Skeletal muscle tissue (tissue), 4 donors: ENCODE results near the gene JAZF1. TPM values are rescaled to one million over a fixed set of nuclear protein-coding genes. Genes with fewer than 3 reads are reported as not detected.
"Not testable (repeated sequence)": the region's sequence is repeated elsewhere in the genome, so short reads cannot be mapped to it uniquely, and the experiment has no call there.

Experiments used
- H3K27ac ChIP-seq: one replicate; pipeline ENCODE4 v1.7.0; 2013; ENCODE audit warnings: mild to moderate bottlenecking, low read depth, low read length, inconsistent platforms
- H3K27me3 ChIP-seq, 3 donors: one replicate each; pipeline ENCODE4 v1.7.0; 2013; ENCODE audit warnings: low read length in 3 of 3; ENCODE audit not compliant: control insufficient read depth in 3 of 3, insufficient read depth in 3 of 3
- H3K36me3 ChIP-seq, 3 donors: one replicate each; pipeline ENCODE4 v1.7.0; 2013; ENCODE audit warnings: low read length in 3 of 3; ENCODE audit not compliant: control insufficient read depth in 3 of 3, insufficient read depth in 3 of 3
- H3K4me1 ChIP-seq, 3 donors: one replicate each; pipeline ENCODE4 v1.7.0; 2013; ENCODE audit warnings: low read length in 3 of 3, mild to moderate bottlenecking in 3 of 3; ENCODE audit not compliant: control insufficient read depth in 3 of 3, insufficient read depth in 3 of 3
- H3K4me3 ChIP-seq, 3 donors: one replicate each; pipeline ENCODE4 v1.7.0; 2013; ENCODE audit warnings: low read length in 3 of 3
- H3K9ac ChIP-seq, 3 donors: one replicate each; pipeline ENCODE4 v1.7.0; 2013; ENCODE audit warnings: low read length in 3 of 3, mild to moderate bottlenecking in 3 of 3, moderate library complexity in 2 of 3, low read depth in 1 of 3
- H3K9me3 ChIP-seq, 3 donors: one replicate each; pipeline ENCODE4 v1.7.0; 2013; ENCODE audit warnings: low read length in 3 of 3; ENCODE audit not compliant: control insufficient read depth in 3 of 3
- total RNA-seq: library from RNA; depleted of rRNA; stranded (reverse); fragments of >200 nt; gene quantifications from one replicate; pipeline ENCODE4 v1.2.3, GENCODE V29; 2014
- donor health status: Osteomylitis.

The JAZF1 gene
- total RNA-seq, 1 donor from 2014 or later, result 7.3 TPM

DNA sequence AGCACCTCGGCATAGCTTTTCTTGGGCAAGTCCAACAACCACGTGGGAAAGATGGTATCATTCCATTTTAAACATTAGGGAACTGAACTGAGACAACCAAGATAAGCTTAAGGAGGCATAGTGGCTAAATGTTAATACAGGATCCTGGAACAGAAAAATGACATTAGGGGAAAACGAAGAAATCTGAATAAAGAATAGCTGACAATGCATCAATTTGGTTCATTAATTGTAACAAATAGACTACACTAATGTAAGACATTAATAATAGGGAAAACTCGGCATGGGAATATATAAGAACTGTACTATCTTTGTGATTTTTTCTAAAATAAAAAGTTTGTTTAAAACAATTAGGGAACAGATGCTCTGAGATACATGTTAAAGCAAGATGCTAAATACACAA lies 165.4 kb downstream of the JAZF1 start:
- Histone ChIP-seq H3K4me1 (peaks cover 27 to 40% (median 28%) of the 10 kb centered on the region in 3 donors), H3K36me3 (no peaks in the 10 kb centered on the region), H3K4me3 (no peak overlapping the region), H3K9ac (no peak overlapping the region), H3K27ac (no peak overlapping the region), H3K27me3 (no peaks in the 10 kb centered on the region), H3K9me3 (no peaks in the 10 kb centered on the region)

- H3K4me1 ChIP-seq, result peaks cover 21 to 32% (median 23%) of the 10 kb centered on the region in 3 donors
- not testable (repeated sequence) for H3K36me3 ChIP-seq, H3K9me3 ChIP-seq, H3K27ac ChIP-seq, H3K4me3 ChIP-seq, H3K27me3 ChIP-seq, H3K9ac ChIP-seq
Observed at GRCh38 chr7:28014340-28014739, 166.3 kb downstream of the JAZF1 start.

- Histone ChIP-seq H3K9ac (no peak overlapping the region), H3K27ac (no peak overlapping the region), H3K4me1 (peaks cover 14 to 23% (median 14%) of the 10 kb centered on the region in 3 donors), H3K27me3 (no peaks in the 10 kb centered on the region), H3K9me3 (no peaks in the 10 kb centered on the region), H3K36me3 (no peaks in the 10 kb centered on the region), H3K4me3 (no peak overlapping the region)
Observed at GRCh38 chr7:28013441-28013840, 167.2 kb downstream of the JAZF1 start.

DNA sequence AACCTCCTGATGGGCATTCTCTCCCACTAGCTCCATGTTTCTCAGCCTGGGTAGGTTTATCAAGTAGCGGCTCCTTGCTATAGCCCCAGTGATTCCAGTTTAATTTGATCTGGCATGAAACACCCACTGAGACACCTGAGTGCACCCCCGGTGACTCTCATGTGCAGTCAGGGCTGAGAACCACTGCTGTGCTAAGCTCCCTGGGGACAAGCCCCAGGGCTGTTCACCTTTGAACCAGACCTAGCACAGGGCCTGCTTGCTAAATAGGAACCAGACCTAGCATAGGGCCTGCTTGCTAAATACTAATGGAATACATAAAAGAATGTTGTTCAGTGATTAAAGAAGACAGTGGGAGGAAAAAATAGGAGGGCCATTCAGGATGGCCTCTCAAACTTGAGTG lies 167.6 kb downstream of the JAZF1 start:
- peaks cover 11 to 18% (median 11%) of the 10 kb centered on the region in 3 donors for H3K4me1 ChIP-seq
- H3K27me3 ChIP-seq, result no peaks in the 10 kb centered on the region
- H3K9ac ChIP-seq, result no peak overlapping the region
- H3K36me3 ChIP-seq, result no peaks in the 10 kb centered on the region
- no peak overlapping the region for H3K4me3 ChIP-seq
- H3K27ac ChIP-seq, result no peak overlapping the region
- no peaks in the 10 kb centered on the region for H3K9me3 ChIP-seq

DNA sequence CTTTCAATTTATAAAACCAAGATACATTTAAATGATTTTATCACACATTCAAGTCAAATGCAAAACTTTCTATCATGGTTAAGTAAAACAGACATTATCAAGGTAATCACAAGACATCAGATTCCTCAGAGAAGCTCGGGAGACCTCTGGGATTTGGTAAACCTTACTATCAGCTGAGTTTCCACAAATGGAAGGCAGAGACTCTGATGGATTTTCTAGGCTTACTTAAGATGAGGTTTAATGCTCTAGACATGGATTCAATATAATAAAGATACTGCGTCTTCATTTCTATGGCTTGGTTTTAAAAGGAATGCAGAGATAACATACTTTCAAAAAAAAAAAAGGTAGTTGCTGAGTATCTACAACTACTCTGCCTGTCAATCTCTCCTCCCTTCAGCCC lies 171.7 kb downstream of the JAZF1 start:
- no peaks in the 10 kb centered on the region for H3K36me3 ChIP-seq
- no peak overlapping the region for H3K4me3 ChIP-seq
- H3K4me1 ChIP-seq, result peaks cover 14 to 22% (median 18%) of the 10 kb centered on the region in 3 donors
- no peak overlapping the region for H3K27ac ChIP-seq
- H3K9me3 ChIP-seq, result no peaks in the 10 kb centered on the region
- no peaks in the 10 kb centered on the region for H3K27me3 ChIP-seq
- no peak overlapping the region for H3K9ac ChIP-seq

DNA sequence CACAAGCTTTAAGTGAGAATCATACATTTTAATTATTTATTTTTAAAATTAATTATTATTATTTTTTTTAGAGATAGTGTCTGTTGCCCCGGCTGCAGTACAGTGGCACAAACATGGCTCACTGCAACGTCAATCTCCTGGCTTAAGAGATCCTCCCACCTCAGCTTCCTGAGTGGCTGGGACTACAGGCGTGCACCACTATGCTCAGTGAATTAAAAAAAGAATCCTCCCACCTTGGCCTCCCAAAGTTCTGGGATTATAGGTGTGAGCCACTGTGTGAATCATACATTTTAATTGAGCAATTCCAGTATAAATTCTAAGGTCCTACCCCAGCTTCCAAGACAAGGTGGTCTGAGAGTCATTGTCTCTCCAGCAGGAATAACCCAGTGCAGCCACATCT lies 172.4 kb downstream of the JAZF1 start:
- no peak overlapping the region for H3K27ac ChIP-seq
- no peak overlapping the region for H3K4me3 ChIP-seq
- H3K9ac ChIP-seq, result no peak overlapping the region
- peaks cover 14 to 22% (median 18%) of the 10 kb centered on the region in 3 donors for H3K4me1 ChIP-seq
- H3K36me3 ChIP-seq, result no peaks in the 10 kb centered on the region
- H3K9me3 ChIP-seq, result no peaks in the 10 kb centered on the region
- H3K27me3 ChIP-seq, result no peaks in the 10 kb centered on the region

DNA sequence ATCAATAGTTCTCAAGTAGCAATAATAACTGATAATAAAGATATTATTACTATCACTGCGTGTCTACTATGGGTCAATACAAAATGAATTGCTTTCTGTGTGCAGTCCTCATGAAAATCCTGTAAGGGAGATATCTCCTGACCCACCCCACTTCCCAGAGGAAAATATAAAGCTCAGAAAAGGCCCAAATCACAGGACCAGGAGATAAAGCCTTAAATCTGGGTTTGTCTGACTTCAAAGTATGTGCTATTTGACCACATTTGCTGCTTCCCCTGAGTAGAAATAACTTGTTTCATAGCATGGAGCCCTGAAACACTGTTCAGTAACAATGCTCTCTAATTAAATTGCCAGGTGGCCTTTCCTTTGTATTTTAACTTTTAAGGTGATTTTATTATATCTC lies 174.1 kb downstream of the JAZF1 start:
- Histone ChIP-seq H3K9ac (no peak overlapping the region), H3K4me3 (no peak overlapping the region), H3K9me3 (no peaks in the 10 kb centered on the region), H3K27me3 (no peaks in the 10 kb centered on the region), H3K36me3 (no peaks in the 10 kb centered on the region), H3K4me1 (peaks cover 9 to 17% (median 13%) of the 10 kb centered on the region in 3 donors), H3K27ac (no peak overlapping the region)

DNA sequence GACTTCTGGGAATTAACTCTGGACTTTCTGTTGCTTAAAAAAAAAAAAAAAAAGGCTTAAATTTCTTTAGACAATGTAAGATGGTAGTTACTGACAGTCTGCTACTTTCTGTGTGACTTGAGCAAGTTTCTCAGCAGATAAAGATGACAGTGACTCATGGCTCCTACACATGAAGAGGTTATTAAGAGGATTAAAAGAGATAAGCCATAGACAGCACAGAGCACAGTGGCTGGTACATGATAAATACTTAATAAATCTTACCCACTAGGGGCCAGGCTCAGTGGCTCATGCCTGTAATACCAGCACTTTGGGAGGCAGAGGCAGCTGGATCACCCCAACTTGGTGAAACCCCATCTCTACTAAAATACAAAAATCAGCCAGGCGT lies 174.8 kb downstream of the JAZF1 start:
- Histone ChIP-seq H3K4me1 (peaks cover 9 to 17% (median 13%) of the 10 kb centered on the region in 3 donors), H3K9me3 (no peaks in the 10 kb centered on the region), H3K36me3 (no peaks in the 10 kb centered on the region), H3K27ac (peak overlapping the region; percentile 57), H3K9ac (peak overlapping the region in 2 of 3 donors; percentile 36 to 55), H3K27me3 (no peaks in the 10 kb centered on the region), H3K4me3 (peak overlapping the region in 1 of 3 donors; percentile 41)

GRCh38 chr7:28005075-28005846 lies 175.3 kb downstream of the JAZF1 start:
- H3K36me3 ChIP-seq, result no peaks in the 10 kb centered on the region
- peak overlapping the region in 2 of 3 donors; percentile 41 to 45 for H3K4me3 ChIP-seq
- H3K9me3 ChIP-seq, result no peaks in the 10 kb centered on the region
- H3K9ac ChIP-seq, result peak overlapping the region in 2 of 3 donors; percentile 36 to 55
- H3K27ac ChIP-seq, result peak overlapping the region; percentile 57
- peaks cover 9 to 17% (median 13%) of the 10 kb centered on the region in 3 donors for H3K4me1 ChIP-seq
- no peaks in the 10 kb centered on the region for H3K27me3 ChIP-seq

DNA sequence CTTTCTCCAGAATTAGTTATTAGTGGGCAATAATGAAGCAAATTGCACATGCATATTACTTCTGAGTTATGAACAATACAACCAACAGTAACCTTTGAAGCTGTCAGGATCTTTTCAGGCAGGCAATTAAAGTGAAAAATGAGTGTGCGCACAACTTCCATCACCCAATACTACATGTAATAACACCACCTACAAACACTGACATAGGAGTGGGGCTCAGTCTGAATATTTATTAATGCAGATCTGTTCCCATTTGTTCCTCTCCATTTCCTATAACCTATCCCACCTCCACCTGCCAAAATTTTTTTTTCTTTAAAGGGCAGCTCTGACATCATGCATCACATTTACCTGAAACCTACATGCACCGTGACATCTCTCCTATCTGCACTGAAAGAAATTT lies 177.2 kb downstream of the JAZF1 start:
- Histone ChIP-seq H3K9ac (no peak overlapping the region), H3K27me3 (no peaks in the 10 kb centered on the region), H3K4me3 (no peak overlapping the region), H3K9me3 (no peaks in the 10 kb centered on the region), H3K4me1 (peaks cover 9 to 17% (median 13%) of the 10 kb centered on the region in 3 donors), H3K36me3 (no peaks in the 10 kb centered on the region), H3K27ac (no peak overlapping the region)
